Measurements from ENCODE around the gene WNT3A. TPM values are rescaled to one million over a fixed set of nuclear protein-coding genes. Genes with fewer than 3 reads are reported as not detected.

WNT3A gene
- total RNA-seq, 2 donors from 2014 or later = 0.11 to 0.46 TPM

- H3K9me3 Mint-ChIP-seq = no peaks in the 10 kb centered on the region
- DNase-seq = no peak
- H3K27ac ChIP-seq (ENCODE audit: low read depth, low read length) = no peak overlapping the region
- TF ChIP-seq, protein P1, sequence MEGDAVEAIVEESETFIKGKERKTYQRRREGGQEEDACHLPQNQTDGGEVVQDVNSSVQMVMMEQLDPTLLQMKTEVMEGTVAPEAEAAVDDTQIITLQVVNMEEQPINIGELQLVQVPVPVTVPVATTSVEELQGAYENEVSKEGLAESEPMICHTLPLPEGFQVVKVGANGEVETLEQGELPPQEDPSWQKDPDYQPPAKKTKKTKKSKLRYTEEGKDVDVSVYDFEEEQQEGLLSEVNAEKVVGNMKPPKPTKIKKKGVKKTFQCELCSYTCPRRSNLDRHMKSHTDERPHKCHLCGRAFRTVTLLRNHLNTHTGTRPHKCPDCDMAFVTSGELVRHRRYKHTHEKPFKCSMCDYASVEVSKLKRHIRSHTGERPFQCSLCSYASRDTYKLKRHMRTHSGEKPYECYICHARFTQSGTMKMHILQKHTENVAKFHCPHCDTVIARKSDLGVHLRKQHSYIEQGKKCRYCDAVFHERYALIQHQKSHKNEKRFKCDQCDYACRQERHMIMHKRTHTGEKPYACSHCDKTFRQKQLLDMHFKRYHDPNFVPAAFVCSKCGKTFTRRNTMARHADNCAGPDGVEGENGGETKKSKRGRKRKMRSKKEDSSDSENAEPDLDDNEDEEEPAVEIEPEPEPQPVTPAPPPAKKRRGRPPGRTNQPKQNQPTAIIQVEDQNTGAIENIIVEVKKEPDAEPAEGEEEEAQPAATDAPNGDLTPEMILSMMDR (conservative IDR thresholded peaks at IDR 0.05) = no peak
- peaks cover 2% of the 10 kb centered on the region for H3K4me1 Mint-ChIP-seq
- WGBS, 2 experiments (ENCODE audit: insufficient coverage in 1 of 2, insufficient read length in 1 of 2) = 85 to 96% methylated on average over 4 to 5 of the region's 5 CpGs
- no peaks in the 10 kb centered on the region for H3K36me3 Mint-ChIP-seq (ENCODE audit: low read depth)
- H3K36me3 ChIP-seq (ENCODE audit: control insufficient read depth, insufficient read depth, low read length) = no peaks in the 10 kb centered on the region
- H3K27ac Mint-ChIP-seq = no peak overlapping the region
- no peak overlapping the region for H3K4me3 ChIP-seq (ENCODE audit: low read length)
- H3K27me3 Mint-ChIP-seq (ENCODE audit: insufficient read depth) = peaks cover 81% of the 10 kb centered on the region
- H3K9ac ChIP-seq (ENCODE audit: extremely low read depth, low read length, poor library complexity, severe bottlenecking) = no peak overlapping the region
- no peaks in the 10 kb centered on the region for H3K4me1 ChIP-seq (ENCODE audit: control insufficient read depth, insufficient read depth, low read length)
- no peaks in the 10 kb centered on the region for H3K9me3 ChIP-seq (ENCODE audit: control insufficient read depth, low read length)
- H3K27me3 ChIP-seq (ENCODE audit: control insufficient read depth, insufficient read depth, low read length, poor library complexity, severe bottlenecking) = peaks cover 54% of the 10 kb centered on the region
- H3K4me3 Mint-ChIP-seq = no peak overlapping the region
Measured at GRCh38 chr1:228012555-228012954, 5.8 kb downstream of the WNT3A start.

DNA sequence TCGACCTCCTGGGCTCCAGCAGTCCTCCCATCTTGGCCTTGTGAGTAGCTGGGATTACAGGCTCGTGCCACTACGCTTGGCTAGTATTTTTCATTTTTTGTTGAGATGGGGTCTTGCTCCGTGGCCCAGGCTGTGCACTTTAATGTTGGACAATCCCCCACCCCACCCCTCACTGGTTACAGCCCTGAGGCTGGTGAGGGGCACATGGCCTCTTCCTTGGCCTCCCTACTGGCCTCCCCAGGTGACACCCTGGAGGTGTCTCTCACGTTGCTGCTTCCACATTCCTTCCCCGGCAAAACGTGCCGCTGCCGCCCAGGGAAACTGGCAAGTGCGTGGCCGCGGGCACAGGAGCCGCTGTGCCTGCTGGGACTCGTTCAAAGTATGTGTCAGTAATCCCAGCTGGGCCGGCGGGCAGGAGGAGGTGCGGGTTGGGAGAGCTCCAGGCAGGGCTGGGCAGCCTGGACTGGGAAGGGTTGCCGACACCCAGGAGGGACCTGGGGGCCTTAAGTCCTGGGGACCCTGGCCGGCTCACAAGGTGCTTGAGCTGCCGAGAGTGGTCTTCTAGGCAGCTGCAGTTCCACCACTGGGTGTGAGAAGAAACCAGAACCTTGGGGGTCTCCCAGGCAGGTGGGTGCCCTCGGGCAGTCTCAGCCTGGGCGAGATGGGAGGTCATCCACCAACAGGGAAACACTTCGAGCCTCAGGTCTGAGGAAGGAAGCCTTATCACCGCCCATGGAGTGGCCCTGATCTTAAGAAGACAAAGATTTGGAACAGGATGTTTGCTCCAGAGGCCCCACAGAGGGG lies 6.5 kb downstream of the WNT3A start:
- Histone ChIP-seq H3K4me3 (ENCODE audit: low read length) (no peak overlapping the region), H3K4me1 (ENCODE audit: control insufficient read depth, insufficient read depth, low read length) (no peaks in the 10 kb centered on the region), H3K36me3 (ENCODE audit: control insufficient read depth, insufficient read depth, low read length) (no peaks in the 10 kb centered on the region), H3K27me3 (ENCODE audit: control insufficient read depth, insufficient read depth, low read length, poor library complexity, severe bottlenecking) (peaks cover 46% of the 10 kb centered on the region), H3K27ac (ENCODE audit: low read depth, low read length) (no peak overlapping the region), H3K9ac (ENCODE audit: extremely low read depth, low read length, poor library complexity, severe bottlenecking) (no peak overlapping the region), H3K9me3 (ENCODE audit: control insufficient read depth, low read length) (no peaks in the 10 kb centered on the region)
- WGBS, 2 experiments (ENCODE audit: insufficient coverage in 1 of 2, insufficient read length in 1 of 2) = 91 to 95% methylated on average over 4 to 24 of the region's 24 CpGs
- TF ChIP-seq, protein P1 (conservative IDR thresholded peaks at IDR 0.05) = no peak
- Mint-ChIP-seq H3K36me3 (ENCODE audit: low read depth) (no peaks in the 10 kb centered on the region), H3K9me3 (no peaks in the 10 kb centered on the region), H3K27me3 (ENCODE audit: insufficient read depth) (peaks cover 74% of the 10 kb centered on the region), H3K27ac (no peak overlapping the region), H3K4me3 (no peak overlapping the region), H3K4me1 (peaks cover 2% of the 10 kb centered on the region)
- peak; percentile 39 for DNase-seq

DNA sequence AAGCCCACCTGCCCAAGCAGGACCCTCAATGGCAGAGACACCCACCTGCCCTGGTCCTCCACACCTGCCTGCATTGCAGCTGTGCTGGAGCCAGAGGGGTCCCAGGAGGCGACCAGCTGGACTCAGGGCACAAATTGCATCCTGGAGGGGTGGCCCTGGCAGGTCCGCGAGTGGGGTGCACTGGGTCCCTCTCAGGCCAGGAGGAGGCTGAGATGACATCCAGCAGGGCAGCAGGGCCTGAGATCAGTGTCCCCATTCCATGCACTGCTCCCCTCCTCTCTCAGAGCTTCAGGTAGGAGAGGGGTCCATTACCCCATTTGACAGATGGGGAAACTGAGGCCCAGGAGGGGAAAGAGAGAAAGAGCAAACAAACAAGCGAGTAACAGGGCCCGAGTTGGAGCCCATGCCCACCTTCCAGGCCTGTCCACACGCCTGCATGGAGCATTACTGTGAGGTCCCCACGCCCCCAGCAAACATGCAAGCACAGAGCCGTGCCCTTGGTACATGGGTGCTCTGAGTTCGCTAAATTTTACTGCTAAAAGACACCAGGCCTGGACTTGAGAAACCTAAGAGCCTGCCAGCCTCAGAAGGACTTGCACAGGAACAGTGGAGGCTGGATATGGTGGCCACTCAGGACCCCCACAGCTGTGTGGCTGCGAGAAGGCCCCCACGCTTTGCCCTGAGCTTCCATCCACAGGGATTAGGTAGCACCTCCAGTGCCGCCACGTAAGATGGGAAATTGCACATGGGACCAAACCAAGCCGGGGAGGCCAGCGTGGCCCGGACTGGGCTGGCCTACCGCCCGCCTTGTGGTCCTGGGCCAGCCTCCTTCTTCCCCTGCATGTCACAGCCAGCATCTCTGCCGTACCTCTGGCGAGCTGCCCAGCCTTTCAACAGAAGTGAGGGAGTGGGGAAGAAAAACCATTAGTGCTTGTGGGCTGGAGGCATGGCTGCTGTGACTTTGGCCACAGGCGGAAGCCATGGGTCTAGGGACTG lies 7.4 kb downstream of the WNT3A start:
- no peaks in the 10 kb centered on the region for H3K4me1 ChIP-seq (ENCODE audit: control insufficient read depth, insufficient read depth, low read length)
- Mint-ChIP-seq H3K4me1 (no peaks in the 10 kb centered on the region), H3K27ac (no peak overlapping the region), H3K4me3 (no peak overlapping the region), H3K36me3 (ENCODE audit: low read depth) (no peaks in the 10 kb centered on the region), H3K27me3 (ENCODE audit: insufficient read depth) (peaks cover 65% of the 10 kb centered on the region), H3K9me3 (no peaks in the 10 kb centered on the region)
- TF ChIP-seq, protein P1 (conservative IDR thresholded peaks at IDR 0.05) = no peak
- no peak overlapping the region for H3K4me3 ChIP-seq (ENCODE audit: low read length)
- H3K36me3 ChIP-seq (ENCODE audit: control insufficient read depth, insufficient read depth, low read length) = no peaks in the 10 kb centered on the region
- H3K27ac ChIP-seq (ENCODE audit: low read depth, low read length) = no peak overlapping the region
- DNase-seq = no peak
- no peak overlapping the region for H3K9ac ChIP-seq (ENCODE audit: extremely low read depth, low read length, poor library complexity, severe bottlenecking)
- H3K9me3 ChIP-seq (ENCODE audit: control insufficient read depth, low read length) = no peaks in the 10 kb centered on the region
- peaks cover 37% of the 10 kb centered on the region for H3K27me3 ChIP-seq (ENCODE audit: control insufficient read depth, insufficient read depth, low read length, poor library complexity, severe bottlenecking)
- WGBS, 2 experiments (ENCODE audit: insufficient coverage in 1 of 2, insufficient read length in 1 of 2) = 88 to 96% methylated on average over 6 to 21 of the region's 21 CpGs
